Endothelial cell of umbilical vein (primary cell): Measurements from ENCODE around the gene YY1. TPM values are rescaled to one million over a fixed set of nuclear protein-coding genes. Genes with fewer than 3 reads are reported as not detected.

ENCODE experiments used
- BruUV-seq: library from RNA; stranded (reverse); fragments of 400-500 nt; replicated peaks from 2 replicates; lab custom pipeline; 2021; lab: Mats Ljungman, UMichigan
- CTCF ChIA-PET: fragments of 300-600, 350-600 bp; sonication (Branson Sonifier 250); formaldehyde crosslinking; loops from one replicate; lab custom pipeline; 2021; ENCODE audit warnings: antibody characterized with exemption, inconsistent platforms; lab: Charles Lee
- POLR2A ChIA-PET: fragments of 300-600, 350-600 bp; sonication (Branson Sonifier 250); formaldehyde crosslinking; loops from one replicate; lab custom pipeline; 2021; ENCODE audit warnings: antibody characterized with exemption, inconsistent platforms; lab: Charles Lee
- DNase-seq: peaks from one replicate; pipeline ENCODE4 v3.0.0-alpha.2; 2011; ENCODE audit warnings: low read depth, low spot score
- FAIRE-seq: peaks from 2 replicates; lab custom pipeline; 2011; peaks lifted over from hg19 to GRCh38; lab: Jason Lieb, UNC
- H2AFZ ChIP-seq: 2 replicates; pipeline ENCODE4 v1.6.0; 2012; ENCODE audit warnings: low read depth, low read length, control low read depth, inconsistent platforms
- H3K27ac ChIP-seq: 2 replicates; pipeline ENCODE4 v1.5.1; 2011; ENCODE audit warnings: low read depth, mild to moderate bottlenecking, control low read depth, low read length, moderate library complexity; ENCODE audit not compliant: insufficient read depth
- H3K27me3 ChIP-seq, 2 experiments: 2 replicates each; pipeline versions ENCODE4 v1.6.0 to v1.6.1; 2011; ENCODE audit warnings: low read length in 2 of 2, mixed read lengths in 1 of 2; ENCODE audit not compliant: control insufficient read depth in 2 of 2, insufficient read depth in 2 of 2
- H3K36me3 ChIP-seq, 2 experiments: 2 replicates in 1 of 2; 3 replicates in 1 of 2; pipeline ENCODE4 v1.5.1; 2011; ENCODE audit warnings: low read length in 2 of 2, mild to moderate bottlenecking in 1 of 2, moderate library complexity in 1 of 2; ENCODE audit not compliant: control insufficient read depth in 2 of 2, insufficient read depth in 2 of 2; ENCODE audit errors: extremely low read depth in 1 of 2
- H3K4me1 ChIP-seq: 3 replicates; pipeline ENCODE4 v1.5.1; 2011; ENCODE audit warnings: mild to moderate bottlenecking, low read length; ENCODE audit not compliant: control insufficient read depth, insufficient read depth; ENCODE audit errors: extremely low read depth
- H3K4me2 ChIP-seq: 2 replicates; pipeline ENCODE4 v1.6.1; 2011; ENCODE audit warnings: low read length, control low read depth, mixed read lengths; ENCODE audit not compliant: insufficient read depth
- H3K4me3 ChIP-seq, 3 experiments: fragments of 200-600 bp in 1 of 3; sonication (generic), shearing (Covaris generic) in 1 of 3; replicated peaks in 1 of 3; 2 replicates each; pipeline ENCODE4 v1.5.1; 2011 to 2016; ENCODE audit warnings: control low read depth in 3 of 3, low read length in 3 of 3, mild to moderate bottlenecking in 2 of 3, inconsistent platforms in 1 of 3, low read depth in 1 of 3, moderate library complexity in 1 of 3; ENCODE audit not compliant: insufficient read depth in 1 of 3
- H3K79me2 ChIP-seq: 2 replicates; pipeline ENCODE4 v1.6.0; 2012; ENCODE audit warnings: low read length, inconsistent platforms; ENCODE audit not compliant: control insufficient read depth, insufficient read depth
- H3K9ac ChIP-seq: replicated peaks from 2 replicates; pipeline ENCODE3; 2011; ENCODE audit warnings: low read length, control low read depth; ENCODE audit not compliant: insufficient read depth; ENCODE audit errors: extremely low read depth
- H3K9me1 ChIP-seq: replicated peaks from 3 replicates; pipeline ENCODE4 v1.6.0; 2011; ENCODE audit warnings: mild to moderate bottlenecking, low read length; ENCODE audit not compliant: control insufficient read depth, insufficient read depth; ENCODE audit errors: extremely low read depth
- H3K9me3 ChIP-seq: replicated peaks from 2 replicates; pipeline ENCODE4 v1.5.1; 2012; ENCODE audit warnings: low read length, inconsistent platforms; ENCODE audit not compliant: control insufficient read depth, insufficient read depth
- H4K20me1 ChIP-seq: replicated peaks from 2 replicates; pipeline ENCODE3; 2011; ENCODE audit warnings: mild to moderate bottlenecking, low read length; ENCODE audit not compliant: control insufficient read depth, insufficient read depth; ENCODE audit errors: extremely low read depth
- FOS ChIP-seq: IDR thresholded peaks from 2 replicates; pipeline ENCODE4 v1.6.1; 2011; ENCODE audit warnings: mild to moderate bottlenecking, low read length, moderate library complexity, borderline replicate concordance; ENCODE audit not compliant: insufficient read depth
- MYC ChIP-seq: IDR thresholded peaks from one replicate; pipeline ENCODE4 v1.6.1; 2011; ENCODE audit warnings: mild to moderate bottlenecking, low read depth, low read length
- POLR2A ChIP-seq: IDR thresholded peaks from 2 replicates; pipeline ENCODE4 v1.6.1; 2012; ENCODE audit warnings: low read depth, mild to moderate bottlenecking, control low read depth, low read length
- POLR2AphosphoS5 ChIP-seq: IDR thresholded peaks from 2 replicates; pipeline ENCODE4 v1.6.1; 2012; ENCODE audit warnings: low read depth, mild to moderate bottlenecking, control low read depth, low read length, moderate library complexity; ENCODE audit not compliant: insufficient read depth
- dilution Hi-C: fragments of 300-500 bp; cut with MboI; formaldehyde crosslinking; loops from one replicate; pipeline ENCODE4 v1.15.0; 2019; ENCODE audit warnings: low sequenced_read_pairs; ENCODE audit not compliant: extremely low pct_ligation_motif_present
- intact Hi-C: fragments of 100-400 bp; cut with micrococcal nuclease; formaldehyde crosslinking; loops from one replicate; pipeline ENCODE4 v1.10.0; 2022
- polyA plus RNA-seq, 4 experiments: library from polyadenylated mRNA; depleted of rRNA in 3 of 4; stranded (reverse) in 3 of 4; unstranded in 1 of 4; fragments of >200 nt; gene quantifications; 2 replicates each; pipeline versions ENCODE4 v1.2.1 to v1.2.3, GENCODE V29; 2011 to 2012; ENCODE audit warnings: missing spikeins in 1 of 4
- total RNA-seq: library from RNA; stranded (reverse); gene quantifications from 2 replicates; pipeline ENCODE4 v1.2.3, GENCODE V29; 2021
- TF ChIP-seq, protein P1 (sequence below): IDR thresholded peaks from 2 replicates; pipeline ENCODE4 v1.6.1; 2011; ENCODE audit not compliant: insufficient read depth, insufficient read length
- TF ChIP-seq, protein P2 (sequence below), 2 donors: IDR thresholded peaks; 1 replicate in 1 of 2; 2 replicates in 1 of 2; pipeline ENCODE4 v1.5.1; 2011; ENCODE audit warnings: low read length in 2 of 2, mild to moderate bottlenecking in 2 of 2, moderate library complexity in 2 of 2, control low read depth in 1 of 2, inconsistent platforms in 1 of 2, low read depth in 1 of 2; ENCODE audit not compliant: insufficient read depth in 1 of 2; ENCODE audit errors: extremely low read depth in 1 of 2

The YY1 gene
- total and polyA plus RNA-seq, 2 donors (not counting 3 experiments of a cell fraction or from before 2014, with no cell fraction given): 23.5 to 78.6 TPM

DNA sequence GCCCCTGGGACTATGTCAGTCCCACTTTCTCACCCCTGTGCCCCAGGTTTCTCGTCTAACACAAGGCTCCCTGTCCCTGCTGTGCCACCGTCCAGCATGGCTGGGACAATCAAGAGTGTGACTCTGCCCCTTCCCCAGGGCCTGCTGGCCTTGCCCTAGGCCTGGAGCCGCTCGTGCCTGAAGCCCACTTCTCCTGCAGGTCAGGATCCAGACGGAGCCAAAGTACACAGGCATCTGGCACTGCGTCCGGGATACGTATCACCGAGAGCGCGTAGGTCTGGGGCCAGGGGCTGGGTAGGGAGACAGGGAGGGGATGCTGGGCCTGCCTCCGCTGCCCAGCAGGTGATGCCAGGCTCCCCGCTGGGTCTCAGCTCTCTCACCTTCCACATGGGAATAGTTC is 87.0 kb downstream of the YY1 start:
- Histone ChIP-seq H3K4me1 (no peaks in the 10 kb centered on the region), H3K36me3 (no peaks in the 10 kb centered on the region), H4K20me1 (no peaks in the 10 kb centered on the region), H3K79me2 (no peaks in the 10 kb centered on the region), H3K4me2 (no peak overlapping the region), H3K4me3 (no peak overlapping the region), H3K9me1 (no peaks in the 10 kb centered on the region), H3K9ac (no peak overlapping the region), H3K27me3 (no peaks in the 10 kb centered on the region), H2AFZ (no peak overlapping the region), H3K9me3 (no peaks in the 10 kb centered on the region), H3K27ac (no peak overlapping the region)
- FAIRE-seq: no peak
- CTCF ChIA-PET: no interaction called here
- POLR2A ChIA-PET: no interaction called here
- intact Hi-C loops: no loop called here
- TF ChIP-seq POLR2A: no peak
- TF ChIP-seq MYC: no peak
- TF ChIP-seq POLR2AphosphoS5: no peak
- TF ChIP-seq FOS: no peak
- DNase-seq: no peak
- dilution Hi-C loops: no loop called here
- no TSS peak for BruUV-seq

DNA sequence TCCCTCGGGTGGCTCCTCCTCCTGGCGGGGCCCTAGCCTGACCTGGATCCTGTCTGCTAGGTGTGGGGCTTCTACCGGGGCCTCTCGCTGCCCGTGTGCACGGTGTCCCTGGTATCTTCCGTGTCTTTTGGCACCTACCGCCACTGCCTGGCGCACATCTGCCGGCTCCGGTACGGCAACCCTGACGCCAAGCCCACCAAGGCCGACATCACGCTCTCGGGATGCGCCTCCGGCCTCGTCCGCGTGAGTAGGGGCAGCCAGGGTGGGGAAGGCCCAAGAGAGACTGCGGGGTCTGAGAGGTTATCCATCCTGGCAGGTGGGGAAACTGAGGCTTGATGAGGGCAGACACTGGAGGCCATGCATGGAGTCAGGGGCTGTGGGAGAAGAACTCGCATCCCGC is 88.2 kb downstream of the YY1 start:
- Histone ChIP-seq H2AFZ (no peak overlapping the region), H3K27me3 (no peaks in the 10 kb centered on the region), H3K4me1 (no peaks in the 10 kb centered on the region), H3K79me2 (no peaks in the 10 kb centered on the region), H3K36me3 (no peaks in the 10 kb centered on the region), H3K4me3 (no peak overlapping the region), H4K20me1 (no peaks in the 10 kb centered on the region), H3K27ac (no peak overlapping the region), H3K9ac (no peak overlapping the region), H3K9me1 (no peaks in the 10 kb centered on the region), H3K4me2 (no peak overlapping the region), H3K9me3 (no peaks in the 10 kb centered on the region)
- CTCF ChIA-PET: interaction anchor here (1.0 kb wide), 1 partner anchor 57 kb away, joined by 3 read pairs; no protein-coding TSS in a partner anchor
- intact Hi-C loops: no loop called here
- TF ChIP-seq MYC (no peak), POLR2AphosphoS5 (no peak)
- TF ChIP-seq, protein P1, sequence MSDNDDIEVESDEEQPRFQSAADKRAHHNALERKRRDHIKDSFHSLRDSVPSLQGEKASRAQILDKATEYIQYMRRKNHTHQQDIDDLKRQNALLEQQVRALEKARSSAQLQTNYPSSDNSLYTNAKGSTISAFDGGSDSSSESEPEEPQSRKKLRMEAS: no peak
- TF ChIP-seq, protein P2, sequence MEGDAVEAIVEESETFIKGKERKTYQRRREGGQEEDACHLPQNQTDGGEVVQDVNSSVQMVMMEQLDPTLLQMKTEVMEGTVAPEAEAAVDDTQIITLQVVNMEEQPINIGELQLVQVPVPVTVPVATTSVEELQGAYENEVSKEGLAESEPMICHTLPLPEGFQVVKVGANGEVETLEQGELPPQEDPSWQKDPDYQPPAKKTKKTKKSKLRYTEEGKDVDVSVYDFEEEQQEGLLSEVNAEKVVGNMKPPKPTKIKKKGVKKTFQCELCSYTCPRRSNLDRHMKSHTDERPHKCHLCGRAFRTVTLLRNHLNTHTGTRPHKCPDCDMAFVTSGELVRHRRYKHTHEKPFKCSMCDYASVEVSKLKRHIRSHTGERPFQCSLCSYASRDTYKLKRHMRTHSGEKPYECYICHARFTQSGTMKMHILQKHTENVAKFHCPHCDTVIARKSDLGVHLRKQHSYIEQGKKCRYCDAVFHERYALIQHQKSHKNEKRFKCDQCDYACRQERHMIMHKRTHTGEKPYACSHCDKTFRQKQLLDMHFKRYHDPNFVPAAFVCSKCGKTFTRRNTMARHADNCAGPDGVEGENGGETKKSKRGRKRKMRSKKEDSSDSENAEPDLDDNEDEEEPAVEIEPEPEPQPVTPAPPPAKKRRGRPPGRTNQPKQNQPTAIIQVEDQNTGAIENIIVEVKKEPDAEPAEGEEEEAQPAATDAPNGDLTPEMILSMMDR (IDR thresholded peaks at IDR 0.05; ENCODE audit: extremely low read depth in 1 of 2, insufficient read depth in 1 of 2, low read depth in 1 of 2, low read length in 2 of 2): no peak
- dilution Hi-C loops: no loop called here
- POLR2A ChIA-PET: no interaction called here
- FAIRE-seq (no peak), DNase-seq (no peak)
- BruUV-seq: no TSS peak
